Colonic mucosa (tissue), 4 donors: ENCODE results near the gene TMEM131. TPM values are rescaled to one million over a fixed set of nuclear protein-coding genes. Genes with fewer than 3 reads are reported as not detected.
A peak's percentile ranks its signal among the peaks of the same experiment; 100 is the strongest.

Source experiments
- DNase-seq: peaks from one replicate; pipeline ENCODE4 v3.0.0-alpha.2; 2020
- H3K27ac ChIP-seq: fragments of 200-600 bp; one replicate; pipeline ENCODE4 v1.8.0; 2021
- H3K27me3 ChIP-seq: fragments of 200-600 bp; one replicate; pipeline ENCODE4 v1.8.0; 2021
- H3K36me3 ChIP-seq: fragments of 200-600 bp; one replicate; pipeline ENCODE4 v1.8.0; 2021
- H3K4me1 ChIP-seq: fragments of 200-600 bp; one replicate; pipeline ENCODE4 v1.8.0; 2021; ENCODE audit warnings: mild to moderate bottlenecking
- H3K4me3 ChIP-seq: fragments of 200-600 bp; one replicate; pipeline ENCODE4 v1.8.0; 2021
- H3K9ac ChIP-seq, 2 donors: one replicate each; pipeline ENCODE4 v1.7.0; 2013; ENCODE audit warnings: control low read depth in 2 of 2, low read depth in 2 of 2, low read length in 2 of 2
- H3K9me3 ChIP-seq: fragments of 200-600 bp; one replicate; pipeline ENCODE4 v1.8.0; 2021
- intact Hi-C: fragments of 100-400 bp; cut with DNase I; formaldehyde crosslinking; loops from one replicate; pipeline ENCODE4 v1.14.1; 2022
- total RNA-seq, 2 donors: library from RNA; stranded (reverse); fragmentation: NEBNext Ultra II Directional in 1 of 2; extraction: Animal tissue kit (Norgen Biotek cat#: 25700) in 1 of 2; gene quantifications; one replicate each; pipeline ENCODE4 v1.2.1, GENCODE V29; 2021
- TF ChIP-seq, protein P1 (sequence below): fragments of 200-600 bp; IDR thresholded peaks from one replicate; pipeline ENCODE4 v1.8.0; 2022; ENCODE audit warnings: antibody characterized with exemption, mild to moderate bottlenecking
- donor health status: healthy.
- donor health status: DM: no; HTN: no; CAD: no.
- donor health status: DM: no; HTN: no; CAD: no.

The TMEM131 gene
- total RNA-seq, 2 donors from 2014 or later = 52.4 to 60.8 TPM

DNA sequence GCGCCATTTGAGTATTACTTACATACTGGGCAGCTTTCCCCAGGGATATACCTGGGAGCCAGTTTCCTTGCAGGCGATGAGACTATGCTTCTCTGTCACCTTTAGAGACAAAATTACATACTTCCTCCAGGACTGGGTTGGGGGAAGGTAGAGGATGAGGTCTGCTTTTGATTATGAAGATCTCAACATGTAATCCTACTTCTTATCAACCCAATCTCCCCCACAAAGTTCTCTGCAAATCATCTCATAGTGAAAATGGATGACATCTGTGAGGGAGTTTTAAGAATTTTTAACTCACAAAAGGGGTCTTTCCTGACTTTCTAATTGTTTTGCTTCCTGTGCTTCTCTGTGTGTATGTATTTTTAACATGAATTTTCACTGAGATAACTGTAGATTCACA lies 81.9 kb downstream of the TMEM131 start:
- Histone ChIP-seq H3K9ac (no peak overlapping the region), H3K9me3 (no peaks in the 10 kb centered on the region), H3K4me3 (no peak overlapping the region), H3K36me3 (no peaks in the 10 kb centered on the region), H3K27ac (no peak overlapping the region), H3K4me1 (no peaks in the 10 kb centered on the region), H3K27me3 (no peaks in the 10 kb centered on the region)
- TF ChIP-seq, protein P1, sequence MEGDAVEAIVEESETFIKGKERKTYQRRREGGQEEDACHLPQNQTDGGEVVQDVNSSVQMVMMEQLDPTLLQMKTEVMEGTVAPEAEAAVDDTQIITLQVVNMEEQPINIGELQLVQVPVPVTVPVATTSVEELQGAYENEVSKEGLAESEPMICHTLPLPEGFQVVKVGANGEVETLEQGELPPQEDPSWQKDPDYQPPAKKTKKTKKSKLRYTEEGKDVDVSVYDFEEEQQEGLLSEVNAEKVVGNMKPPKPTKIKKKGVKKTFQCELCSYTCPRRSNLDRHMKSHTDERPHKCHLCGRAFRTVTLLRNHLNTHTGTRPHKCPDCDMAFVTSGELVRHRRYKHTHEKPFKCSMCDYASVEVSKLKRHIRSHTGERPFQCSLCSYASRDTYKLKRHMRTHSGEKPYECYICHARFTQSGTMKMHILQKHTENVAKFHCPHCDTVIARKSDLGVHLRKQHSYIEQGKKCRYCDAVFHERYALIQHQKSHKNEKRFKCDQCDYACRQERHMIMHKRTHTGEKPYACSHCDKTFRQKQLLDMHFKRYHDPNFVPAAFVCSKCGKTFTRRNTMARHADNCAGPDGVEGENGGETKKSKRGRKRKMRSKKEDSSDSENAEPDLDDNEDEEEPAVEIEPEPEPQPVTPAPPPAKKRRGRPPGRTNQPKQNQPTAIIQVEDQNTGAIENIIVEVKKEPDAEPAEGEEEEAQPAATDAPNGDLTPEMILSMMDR = no peak
- intact Hi-C loops = no loop called here
- no peak for DNase-seq

DNA sequence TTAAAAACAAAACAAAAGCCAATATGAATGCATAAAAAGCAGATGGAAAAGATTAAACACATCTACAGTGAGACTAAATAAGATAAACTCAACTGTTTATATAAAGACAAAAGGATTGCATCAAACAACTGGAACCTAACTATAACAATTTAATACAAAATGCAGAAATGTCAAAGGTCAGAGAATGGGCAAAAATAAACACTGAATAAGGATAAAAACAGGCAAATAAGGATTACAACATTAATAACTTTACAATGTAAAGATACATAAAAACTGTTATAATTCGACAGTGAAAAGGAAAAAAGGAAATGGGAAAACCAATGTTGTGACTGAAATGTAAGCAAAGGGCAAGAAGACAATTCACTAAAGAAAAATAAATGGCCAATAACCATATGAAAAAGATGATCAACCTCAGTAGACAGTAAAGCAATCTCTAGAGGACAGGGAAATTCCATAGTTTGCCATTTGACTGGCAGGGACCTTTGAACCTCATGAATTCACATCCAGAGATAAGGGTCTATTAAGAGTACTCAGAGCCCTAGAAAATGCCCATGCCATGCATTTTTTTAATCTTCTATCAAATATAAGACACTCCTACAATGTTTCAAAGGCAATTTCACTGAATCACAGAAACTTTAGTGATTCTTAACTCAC lies 83.7 kb downstream of the TMEM131 start:
- peak; percentile 33 for DNase-seq
- Histone ChIP-seq H3K4me1 (no peaks in the 10 kb centered on the region), H3K9ac (no peak overlapping the region), H3K27ac (no peak overlapping the region), H3K36me3 (no peaks in the 10 kb centered on the region), H3K4me3 (no peak overlapping the region), H3K27me3 (no peaks in the 10 kb centered on the region), H3K9me3 (no peaks in the 10 kb centered on the region)
- TF ChIP-seq, protein P1 = no peak
- intact Hi-C loops = no loop called here

DNA sequence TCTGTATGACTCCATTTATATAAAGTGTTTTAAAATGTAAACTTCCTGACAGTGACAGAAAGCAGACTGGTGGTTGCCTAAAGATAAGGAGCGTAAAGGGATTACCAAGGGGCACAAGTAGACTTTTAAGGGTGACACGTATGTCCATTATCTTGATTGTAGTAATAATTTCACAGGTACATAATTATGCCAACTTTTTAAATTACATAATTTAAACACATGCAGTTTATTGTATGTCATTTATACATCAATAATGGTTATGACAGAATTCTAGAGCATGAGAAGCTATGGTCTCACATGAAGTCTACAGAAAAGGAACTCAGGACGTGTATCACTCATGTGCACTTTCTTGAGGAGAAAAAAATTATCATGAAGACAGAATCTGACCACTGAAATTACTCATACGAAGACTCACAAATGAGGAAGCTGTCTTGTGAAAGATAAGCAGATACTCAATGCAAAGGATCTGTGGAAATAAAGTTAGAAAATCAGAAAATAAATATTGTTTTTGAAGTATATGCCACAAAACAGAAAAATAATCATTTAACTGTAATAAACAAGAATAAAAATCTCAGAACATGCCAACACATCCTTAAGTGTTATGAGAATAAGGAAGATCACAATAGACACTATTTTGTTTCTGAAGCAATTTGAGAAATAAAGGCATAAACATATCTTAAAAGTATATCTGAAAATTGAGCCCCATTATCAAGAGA lies 84.4 kb downstream of the TMEM131 start:
- H3K36me3 ChIP-seq = no peaks in the 10 kb centered on the region
- TF ChIP-seq, protein P1 = no peak
- no peak overlapping the region for H3K4me3 ChIP-seq
- intact Hi-C loops = no loop called here
- no peaks in the 10 kb centered on the region for H3K4me1 ChIP-seq
- no peak overlapping the region for H3K9ac ChIP-seq
- DNase-seq = no peak
- no peaks in the 10 kb centered on the region for H3K27me3 ChIP-seq
- H3K9me3 ChIP-seq = no peaks in the 10 kb centered on the region
- H3K27ac ChIP-seq = no peak overlapping the region

DNA sequence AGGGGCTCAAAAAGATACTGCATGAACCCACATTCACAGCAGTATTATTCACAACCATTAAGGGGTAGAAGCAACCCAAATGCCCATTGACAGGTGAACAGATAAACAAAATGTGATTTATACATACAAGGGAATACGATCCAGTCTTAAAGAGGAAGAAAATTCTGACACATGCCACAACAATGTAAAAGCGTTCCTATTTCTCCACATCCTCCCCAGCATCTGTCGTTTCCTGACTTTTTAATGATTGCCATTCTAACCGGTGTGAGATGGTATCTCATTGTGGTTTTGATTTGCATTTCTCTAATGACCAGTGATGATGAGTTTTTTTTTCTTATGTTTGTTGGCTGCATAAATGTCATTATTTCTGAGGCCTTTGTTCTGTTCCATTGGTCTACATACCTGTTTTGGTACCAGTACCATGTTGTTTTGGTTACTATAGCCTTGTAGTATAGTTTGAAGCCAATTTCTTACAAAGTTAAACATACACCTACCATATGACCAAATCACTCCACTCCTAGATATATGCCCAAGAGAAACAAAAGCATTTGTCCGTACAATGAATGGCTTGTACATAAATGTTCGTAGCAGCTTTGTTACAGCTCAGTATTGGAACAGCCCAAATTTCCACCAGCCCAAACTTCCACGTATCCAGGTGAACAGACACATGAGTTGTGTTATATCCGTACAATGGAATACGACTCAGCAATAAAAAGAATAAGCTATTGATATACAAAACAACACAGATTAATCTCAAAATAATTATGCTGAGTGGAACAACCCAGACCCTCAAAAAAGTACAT lies 85.1 kb downstream of the TMEM131 start:
- Histone ChIP-seq H3K36me3 (no peaks in the 10 kb centered on the region), H3K4me3 (no peak overlapping the region), H3K4me1 (no peaks in the 10 kb centered on the region), H3K9me3 (no peaks in the 10 kb centered on the region), H3K27me3 (no peaks in the 10 kb centered on the region), H3K9ac (no peak overlapping the region), H3K27ac (no peak overlapping the region)
- intact Hi-C loops = no loop called here
- no peak for DNase-seq
- TF ChIP-seq, protein P1 = no peak

DNA sequence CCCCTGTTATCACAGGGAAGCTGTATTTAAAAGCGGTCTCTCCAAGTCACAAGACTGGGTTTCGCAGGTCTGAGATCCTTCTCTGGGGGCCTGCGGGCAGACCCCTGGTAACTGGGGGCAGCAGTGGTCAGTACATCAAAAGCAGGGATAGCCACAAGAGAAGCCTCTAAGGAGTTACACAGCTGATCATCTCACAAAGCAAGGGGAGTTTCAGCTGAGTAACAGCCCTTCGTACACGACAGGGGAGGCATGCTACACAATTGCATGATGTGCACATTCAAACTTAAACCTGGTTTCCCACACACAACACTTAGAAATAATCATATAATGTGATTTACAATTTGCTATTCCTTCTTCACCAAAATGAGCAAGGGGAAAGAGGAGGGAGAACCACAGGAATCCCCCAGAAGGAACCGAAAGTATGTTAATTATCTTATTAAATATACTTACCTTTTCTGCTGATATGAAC lies 87.5 kb downstream of the TMEM131 start:
- H3K36me3 ChIP-seq = no peaks in the 10 kb centered on the region

More for the DNA sequence above, 87.5 kb downstream of the TMEM131 start:
- Histone ChIP-seq H3K9ac (no peak overlapping the region), H3K4me3 (no peak overlapping the region), H3K27me3 (no peaks in the 10 kb centered on the region), H3K4me1 (no peaks in the 10 kb centered on the region), H3K9me3 (no peaks in the 10 kb centered on the region), H3K27ac (no peak overlapping the region)
- no peak for DNase-seq
- intact Hi-C loops = no loop called here
- TF ChIP-seq, protein P1 = no peak
